OCI-LY7 (cell line): Measurements from ENCODE around the gene ZNF814. TPM values are rescaled to one million over a fixed set of nuclear protein-coding genes. Genes with fewer than 3 reads are reported as not detected.

Source experiments
- BruUV-seq: library from RNA; stranded (reverse); fragments of 400-500 nt; replicated peaks from 2 replicates; lab custom pipeline; 2021; lab: Mats Ljungman, UMichigan
- CTCF ChIA-PET: fragments of 300-600 bp; sonication (Branson Sonifier 250); formaldehyde crosslinking; loops from one replicate; lab custom pipeline; 2022; ENCODE audit warnings: antibody characterized with exemption; ENCODE audit not compliant: unreplicated experiment; lab: Charles Lee
- POLR2A ChIA-PET: fragments of 300-600 bp; sonication (Branson Sonifier 250); formaldehyde crosslinking; loops from one replicate; lab custom pipeline; 2022; ENCODE audit warnings: antibody characterized with exemption; lab: Charles Lee
- DNase-seq: peaks from one replicate; pipeline ENCODE4 v3.0.0-alpha.2; 2015; ENCODE audit warnings: low spot score
- H2AFZ ChIP-seq: fragments of 200-600 bp; sonication (generic), shearing (Covaris generic); 2 replicates; pipeline ENCODE4 v1.6.1; 2014; ENCODE audit warnings: mild to moderate bottlenecking, antibody characterized with exemption, low read length, moderate library complexity
- H3K27ac ChIP-seq: fragments of 200-600 bp; sonication (generic); 2 replicates; pipeline ENCODE4 v1.5.1; 2014; ENCODE audit warnings: mixed run types, low read depth, mild to moderate bottlenecking, moderate library complexity, low read length, inconsistent platforms; ENCODE audit not compliant: poor library complexity, severe bottlenecking
- H3K36me3 ChIP-seq: fragments of 200-600 bp; sonication (generic); 2 replicates; pipeline ENCODE4 v1.6.1; 2014; ENCODE audit warnings: mild to moderate bottlenecking, antibody characterized with exemption, low read length, moderate library complexity, mixed read lengths; ENCODE audit not compliant: insufficient read depth
- H3K4me1 ChIP-seq: fragments of 200-600 bp; sonication (generic); 2 replicates; pipeline ENCODE4 v1.5.1; 2014; ENCODE audit warnings: mild to moderate bottlenecking, low read length; ENCODE audit not compliant: insufficient read depth, poor library complexity, severe bottlenecking
- H3K4me2 ChIP-seq: fragments of 200-600 bp; sonication (generic); 2 replicates; pipeline ENCODE4 v1.6.1; 2014; ENCODE audit warnings: mild to moderate bottlenecking, low read length
- H3K4me3 ChIP-seq: fragments of 200-600 bp; sonication (generic); 2 replicates; pipeline ENCODE4 v1.5.1; 2014; ENCODE audit warnings: mild to moderate bottlenecking, low read depth, low read length; ENCODE audit not compliant: poor library complexity, severe bottlenecking
- H3K79me2 ChIP-seq: fragments of 200-600 bp; sonication (generic); 2 replicates; pipeline ENCODE4 v1.6.1; 2016; ENCODE audit warnings: low read depth, mild to moderate bottlenecking, low read length, moderate library complexity, mixed read lengths; ENCODE audit not compliant: insufficient read depth
- H3K9me2 ChIP-seq: fragments of 200-600 bp; sonication (generic); 2 replicates; pipeline ENCODE4 v1.6.1; 2016; ENCODE audit warnings: mild to moderate bottlenecking, low read length, mixed read lengths; ENCODE audit not compliant: insufficient read depth
- H3K9me3 ChIP-seq: fragments of 200-600 bp; sonication (generic); 2 replicates; pipeline ENCODE4 v1.6.1; 2014; ENCODE audit warnings: mild to moderate bottlenecking, mixed run types, low read length, mixed read lengths
- H4K20me1 ChIP-seq: fragments of 200-600 bp; sonication (generic); 2 replicates; pipeline ENCODE4 v1.6.1; 2014; ENCODE audit warnings: mild to moderate bottlenecking, antibody characterized with exemption, low read length, moderate library complexity, mixed read lengths; ENCODE audit not compliant: insufficient read depth
- EZH2phosphoT487 ChIP-seq: fragments of 200-600 bp; sonication (generic); IDR thresholded peaks from 2 replicates; pipeline ENCODE4 v1.6.1; 2018; ENCODE audit warnings: low read depth, borderline replicate concordance, mild to moderate bottlenecking, mixed run types, antibody characterized with exemption, low read length, moderate library complexity, mixed read lengths
- intact Hi-C: fragments of 100-400 bp; cut with micrococcal nuclease; formaldehyde crosslinking; loops from one replicate; pipeline ENCODE4 v1.10.0; 2022; ENCODE audit not compliant: unreplicated experiment
- total RNA-seq, 2 experiments: library from RNA; depleted of rRNA in 1 of 2; stranded (reverse); fragments of >200 nt in 1 of 2; shearing (Covaris generic) in 1 of 2; gene quantifications; 2 replicates each; pipeline ENCODE4 v1.2.3, GENCODE V29; 2014 to 2022
- TF ChIP-seq, protein P1 (sequence below): fragments of 200-600 bp; sonication (generic); conservative IDR thresholded peaks from 2 replicates; pipeline ENCODE4 v1.5.1; 2014; ENCODE audit warnings: mild to moderate bottlenecking, antibody characterized with exemption, low read length, moderate library complexity, mixed read lengths

The ZNF814 gene
- total RNA-seq, 2 experiments from 2014 or later = 30.4 to 50.1 TPM

DNA sequence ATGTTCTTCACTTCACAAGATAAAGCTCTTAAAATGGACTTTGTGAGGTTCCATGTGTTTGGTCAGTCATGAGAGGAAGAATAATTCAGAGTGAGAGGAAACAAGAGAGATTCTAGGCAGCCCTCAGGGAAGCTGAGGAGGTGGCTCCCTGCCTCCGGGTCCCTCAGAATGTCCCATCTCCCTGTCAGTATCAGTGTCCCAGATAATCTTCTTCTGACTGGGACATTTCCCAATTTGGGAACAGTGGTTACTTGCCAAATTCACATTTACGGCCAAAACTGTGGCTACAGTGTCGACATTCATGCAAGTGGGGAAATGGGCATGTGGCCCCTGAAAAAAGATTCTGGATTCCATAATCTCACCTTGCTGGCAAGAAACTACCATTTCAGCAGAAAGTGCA is 18.6 kb upstream of the ZNF814 start:
- TF ChIP-seq, protein P1, sequence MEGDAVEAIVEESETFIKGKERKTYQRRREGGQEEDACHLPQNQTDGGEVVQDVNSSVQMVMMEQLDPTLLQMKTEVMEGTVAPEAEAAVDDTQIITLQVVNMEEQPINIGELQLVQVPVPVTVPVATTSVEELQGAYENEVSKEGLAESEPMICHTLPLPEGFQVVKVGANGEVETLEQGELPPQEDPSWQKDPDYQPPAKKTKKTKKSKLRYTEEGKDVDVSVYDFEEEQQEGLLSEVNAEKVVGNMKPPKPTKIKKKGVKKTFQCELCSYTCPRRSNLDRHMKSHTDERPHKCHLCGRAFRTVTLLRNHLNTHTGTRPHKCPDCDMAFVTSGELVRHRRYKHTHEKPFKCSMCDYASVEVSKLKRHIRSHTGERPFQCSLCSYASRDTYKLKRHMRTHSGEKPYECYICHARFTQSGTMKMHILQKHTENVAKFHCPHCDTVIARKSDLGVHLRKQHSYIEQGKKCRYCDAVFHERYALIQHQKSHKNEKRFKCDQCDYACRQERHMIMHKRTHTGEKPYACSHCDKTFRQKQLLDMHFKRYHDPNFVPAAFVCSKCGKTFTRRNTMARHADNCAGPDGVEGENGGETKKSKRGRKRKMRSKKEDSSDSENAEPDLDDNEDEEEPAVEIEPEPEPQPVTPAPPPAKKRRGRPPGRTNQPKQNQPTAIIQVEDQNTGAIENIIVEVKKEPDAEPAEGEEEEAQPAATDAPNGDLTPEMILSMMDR = no peak
- TF ChIP-seq EZH2phosphoT487 = no peak
- H4K20me1 ChIP-seq = no peaks in the 10 kb centered on the region; the same call in 1 of the 2 replicates
- DNase-seq = no peak
- H2AFZ ChIP-seq = no peak overlapping the region
- no peak overlapping the region for H3K4me2 ChIP-seq
- H3K4me3 ChIP-seq = no peak overlapping the region
- intact Hi-C loops = loop anchor here (10.0 kb wide), 1 partner anchor 803 kb away; no protein-coding TSS in a partner anchor
- CTCF ChIA-PET = no interaction called here
- peaks cover 25% of the 10 kb centered on the region for H3K36me3 ChIP-seq
- no peaks in the 10 kb centered on the region for H3K4me1 ChIP-seq
- POLR2A ChIA-PET = interaction anchor here (1.1 kb wide), 1 partner anchor 89 kb away, joined by 3 read pairs; no protein-coding TSS in a partner anchor
- H3K27ac ChIP-seq = no peak overlapping the region
- H3K9me2 ChIP-seq = no peaks in the 10 kb centered on the region
- no peaks in the 10 kb centered on the region for H3K79me2 ChIP-seq
- no TSS peak for BruUV-seq
- no peaks in the 10 kb centered on the region for H3K9me3 ChIP-seq

DNA sequence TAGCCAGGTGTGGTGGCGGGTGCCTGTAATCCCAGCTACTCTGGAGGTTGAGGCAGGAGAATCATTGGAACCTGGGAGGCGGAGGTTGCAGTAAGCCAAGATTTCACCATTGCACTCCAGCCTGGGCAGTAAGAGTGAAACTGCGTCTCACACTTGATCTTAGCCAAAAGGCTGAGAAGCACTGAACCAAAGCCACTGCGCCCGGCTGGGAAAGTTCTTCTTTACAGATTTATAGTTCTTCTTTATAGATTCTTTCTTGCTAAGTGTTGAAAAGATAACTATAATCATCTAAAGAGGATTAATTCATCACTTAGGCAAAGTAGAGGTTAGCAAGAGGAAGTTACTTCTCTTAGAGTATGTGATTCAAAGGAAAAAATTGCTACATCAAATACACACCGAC is 16.4 kb upstream of the ZNF814 start:
- Histone ChIP-seq H3K9me2 (no peaks in the 10 kb centered on the region), H3K27ac (no peak overlapping the region), H2AFZ (no peak overlapping the region), H4K20me1 (no peaks in the 10 kb centered on the region; the same call in 1 of the 2 replicates), H3K79me2 (no peaks in the 10 kb centered on the region), H3K9me3 (no peaks in the 10 kb centered on the region), H3K4me3 (no peak overlapping the region), H3K36me3 (peaks cover 16% of the 10 kb centered on the region), H3K4me2 (no peak overlapping the region), H3K4me1 (no peaks in the 10 kb centered on the region)
- no TSS peak for BruUV-seq
- no peak for DNase-seq
- CTCF ChIA-PET = no interaction called here
- POLR2A ChIA-PET = no interaction called here
- intact Hi-C loops = loop anchor here (10.0 kb wide), 1 partner anchor 800 kb away; no protein-coding TSS in a partner anchor
- no peak for TF ChIP-seq EZH2phosphoT487
- TF ChIP-seq, protein P1 = no peak

DNA sequence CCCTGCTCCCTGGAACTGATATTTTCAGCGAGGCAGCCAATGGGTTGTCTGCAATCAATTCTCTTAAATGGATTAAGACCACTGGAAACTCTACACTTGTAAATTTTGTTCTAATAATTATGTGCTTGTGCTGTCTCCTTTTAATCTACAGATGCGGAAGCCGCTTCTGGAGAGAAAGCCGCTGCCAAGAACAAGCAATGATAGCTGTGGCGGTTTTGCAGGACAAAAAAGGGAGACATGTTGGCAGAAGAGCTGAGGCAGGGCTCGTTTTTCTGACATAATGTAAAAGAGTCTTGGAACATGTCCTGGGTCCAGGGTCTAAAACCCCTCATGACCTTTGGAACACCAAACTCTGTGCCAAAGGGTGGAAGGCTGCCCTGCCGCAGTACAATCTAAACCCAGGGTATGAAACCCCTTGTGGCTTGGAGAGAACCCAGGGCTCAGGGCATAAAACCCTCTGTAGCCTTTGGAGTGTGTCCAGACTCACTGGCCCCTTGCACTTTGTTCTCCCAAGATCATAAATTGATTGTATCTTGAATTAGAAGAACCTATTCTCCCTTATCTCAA is 14.9 kb upstream of the ZNF814 start:
- TF ChIP-seq, protein P1 = peak; percentile 59; the same call in 1 of the 2 replicates
- no peak for TF ChIP-seq EZH2phosphoT487
- no TSS peak for BruUV-seq
- H3K79me2 ChIP-seq = no peaks in the 10 kb centered on the region
- no peaks in the 10 kb centered on the region for H3K9me3 ChIP-seq
- POLR2A ChIA-PET = interaction anchor here (0.6 kb wide), 1 partner anchor 229 kb away, joined by 9 read pairs; no protein-coding TSS in a partner anchor
- H3K4me3 ChIP-seq = no peak overlapping the region
- CTCF ChIA-PET = no interaction called here
- no peaks in the 10 kb centered on the region for H3K4me1 ChIP-seq
- H4K20me1 ChIP-seq = no peaks in the 10 kb centered on the region; the same call in 1 of the 2 replicates
- no peak overlapping the region for H3K27ac ChIP-seq
- no peak overlapping the region for H3K4me2 ChIP-seq
- no peaks in the 10 kb centered on the region for H3K9me2 ChIP-seq
- intact Hi-C loops = loop anchor here (10.0 kb wide), 1 partner anchor 799 kb away; no protein-coding TSS in a partner anchor
- H3K36me3 ChIP-seq = peaks cover 14% of the 10 kb centered on the region
- H2AFZ ChIP-seq = no peak overlapping the region
- no peak for DNase-seq
